Measurements from ENCODE around the gene ANKRD11.
"Not testable (repeated sequence)": the region's sequence is repeated elsewhere in the genome, so short reads cannot be mapped to it uniquely, and the experiment has no call there.

ANKRD11 gene

DNA sequence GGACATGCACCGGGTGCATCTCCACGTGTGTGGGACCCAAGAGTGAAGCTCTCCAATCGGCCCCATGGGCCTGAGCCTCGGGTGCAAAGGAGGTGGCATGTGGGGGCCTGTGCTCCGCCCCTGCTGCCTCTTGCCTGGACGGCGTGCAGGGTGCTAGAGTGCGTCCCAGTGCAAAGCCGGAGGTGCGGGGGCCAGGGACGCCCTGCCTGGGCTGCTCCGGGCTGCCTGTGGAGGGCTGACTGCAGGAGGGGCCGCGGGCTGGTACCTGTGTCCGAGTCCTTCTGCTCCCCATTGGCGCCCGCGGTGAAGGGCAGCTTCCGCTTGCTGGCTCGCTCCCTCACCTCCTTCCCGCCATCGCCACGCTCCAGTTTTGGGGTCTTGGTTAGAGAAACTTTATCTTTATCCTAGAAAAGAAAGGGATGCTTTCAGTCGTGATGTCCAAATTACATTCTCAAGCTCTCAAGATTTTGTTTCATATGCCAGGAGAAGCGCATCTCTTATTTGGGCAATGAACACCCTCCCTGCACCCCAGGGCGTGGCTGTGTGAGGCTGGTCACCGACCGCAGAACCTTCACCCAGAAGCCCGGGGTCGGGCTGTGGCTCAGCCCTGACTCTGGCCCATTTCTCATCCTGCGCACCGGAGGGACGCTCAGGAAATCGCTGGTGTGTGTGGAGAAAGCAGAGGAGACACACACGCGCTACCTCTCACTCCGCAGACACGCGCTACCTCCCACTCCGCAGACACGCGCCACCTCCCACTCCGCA is 185.2 kb downstream of the ANKRD11 start:
- in situ Hi-C loops (cut with HindIII; ENCODE audit: low sequenced_read_pairs) = no loop called here

DNA sequence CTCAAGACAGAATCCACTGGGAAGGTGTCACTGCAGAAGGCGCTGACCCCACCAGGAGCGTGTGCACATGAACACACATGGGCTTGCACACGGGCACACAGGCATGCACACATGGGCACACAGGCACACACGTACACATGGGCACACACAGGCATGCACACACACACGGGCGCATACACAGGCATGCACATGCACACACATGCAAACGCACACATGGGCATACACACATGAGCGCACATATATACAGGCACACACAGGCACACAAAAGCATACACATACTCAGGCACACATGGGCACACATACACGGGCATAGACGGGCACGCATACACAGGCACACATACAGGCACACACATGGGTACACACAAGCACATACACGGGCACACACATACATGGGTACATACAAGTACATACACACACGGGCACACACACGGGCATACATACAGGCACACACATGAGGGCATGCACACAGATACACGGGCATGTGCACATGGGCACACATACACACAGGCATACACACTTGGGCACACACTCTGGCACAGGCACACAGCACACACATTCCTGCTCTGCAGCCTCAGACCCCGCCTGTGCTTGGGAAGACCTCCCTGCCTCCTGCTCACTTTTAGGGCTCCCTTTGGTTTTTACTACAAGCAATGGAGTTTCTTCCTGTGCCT is 186.0 kb downstream of the ANKRD11 start:
- TF ChIP-seq, protein P1, sequence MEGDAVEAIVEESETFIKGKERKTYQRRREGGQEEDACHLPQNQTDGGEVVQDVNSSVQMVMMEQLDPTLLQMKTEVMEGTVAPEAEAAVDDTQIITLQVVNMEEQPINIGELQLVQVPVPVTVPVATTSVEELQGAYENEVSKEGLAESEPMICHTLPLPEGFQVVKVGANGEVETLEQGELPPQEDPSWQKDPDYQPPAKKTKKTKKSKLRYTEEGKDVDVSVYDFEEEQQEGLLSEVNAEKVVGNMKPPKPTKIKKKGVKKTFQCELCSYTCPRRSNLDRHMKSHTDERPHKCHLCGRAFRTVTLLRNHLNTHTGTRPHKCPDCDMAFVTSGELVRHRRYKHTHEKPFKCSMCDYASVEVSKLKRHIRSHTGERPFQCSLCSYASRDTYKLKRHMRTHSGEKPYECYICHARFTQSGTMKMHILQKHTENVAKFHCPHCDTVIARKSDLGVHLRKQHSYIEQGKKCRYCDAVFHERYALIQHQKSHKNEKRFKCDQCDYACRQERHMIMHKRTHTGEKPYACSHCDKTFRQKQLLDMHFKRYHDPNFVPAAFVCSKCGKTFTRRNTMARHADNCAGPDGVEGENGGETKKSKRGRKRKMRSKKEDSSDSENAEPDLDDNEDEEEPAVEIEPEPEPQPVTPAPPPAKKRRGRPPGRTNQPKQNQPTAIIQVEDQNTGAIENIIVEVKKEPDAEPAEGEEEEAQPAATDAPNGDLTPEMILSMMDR (IDR thresholded peaks at IDR 0.05; ENCODE audit: low read depth, low read length) = no peak
- DNase-seq (ENCODE audit: low read depth, low spot score) = no peak
- in situ Hi-C loops (cut with HindIII; ENCODE audit: low sequenced_read_pairs) = no loop called here
- H3K4me3 ChIP-seq (ENCODE audit: low read depth, low read length) = no peak overlapping the region

More for the DNA sequence above, 185.2 kb downstream of the ANKRD11 start:
- no peak overlapping the region for H3K4me3 ChIP-seq (ENCODE audit: low read depth, low read length)
- no peak for DNase-seq (ENCODE audit: low read depth, low spot score)
- TF ChIP-seq, protein P1 (IDR thresholded peaks at IDR 0.05; ENCODE audit: low read depth, low read length) = no peak

DNA sequence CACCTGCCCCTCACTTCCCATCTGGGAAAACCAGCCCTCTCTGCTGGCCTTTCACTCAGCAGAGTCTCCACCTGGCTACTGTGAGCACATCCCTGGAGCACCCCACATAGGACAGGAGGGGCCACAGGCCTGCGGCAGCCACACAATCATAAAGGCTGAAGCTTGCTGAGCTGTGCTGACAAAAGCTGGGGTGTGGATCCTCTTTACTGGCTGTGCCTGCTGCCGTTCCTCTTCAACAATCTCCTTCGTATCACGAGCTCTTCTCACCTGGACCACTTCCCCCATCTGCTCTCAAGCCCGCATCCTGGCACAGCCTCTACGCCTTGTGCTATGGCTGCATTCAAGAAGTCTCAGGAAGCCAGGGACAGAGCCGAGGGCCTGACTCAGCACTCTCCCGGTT is 186.7 kb downstream of the ANKRD11 start:
- TF ChIP-seq, protein P1 (IDR thresholded peaks at IDR 0.05; ENCODE audit: low read depth, low read length) = no peak
- in situ Hi-C loops (cut with HindIII; ENCODE audit: low sequenced_read_pairs) = no loop called here
- no peak for DNase-seq (ENCODE audit: low read depth, low spot score)
- no peak overlapping the region for H3K4me3 ChIP-seq (ENCODE audit: low read depth, low read length)

DNA sequence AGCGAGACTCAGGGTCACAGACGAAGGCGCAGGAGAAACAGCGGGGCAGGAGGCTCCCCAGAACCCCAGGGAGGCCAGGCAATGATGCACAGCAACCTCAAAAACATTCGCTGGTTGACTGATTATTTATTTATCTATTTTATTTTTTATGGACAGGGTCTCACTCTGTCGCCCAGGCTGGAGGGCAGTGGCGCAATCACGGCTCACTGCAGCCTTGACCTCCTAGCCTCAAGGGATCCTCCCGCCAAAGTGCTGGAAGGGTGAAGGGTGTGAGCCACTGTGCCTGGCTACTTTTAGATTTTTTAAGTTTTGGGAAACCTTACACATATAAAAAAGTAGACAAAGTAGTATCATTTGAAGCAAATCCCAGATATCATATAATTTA is 189.4 kb downstream of the ANKRD11 start:
- TF ChIP-seq, protein P1 (IDR thresholded peaks at IDR 0.05; ENCODE audit: low read depth, low read length) = no peak
- in situ Hi-C loops (cut with HindIII; ENCODE audit: low sequenced_read_pairs) = no loop called here
- no peak overlapping the region for H3K4me3 ChIP-seq (ENCODE audit: low read depth, low read length)
- no peak for DNase-seq (ENCODE audit: low read depth, low spot score)

DNA sequence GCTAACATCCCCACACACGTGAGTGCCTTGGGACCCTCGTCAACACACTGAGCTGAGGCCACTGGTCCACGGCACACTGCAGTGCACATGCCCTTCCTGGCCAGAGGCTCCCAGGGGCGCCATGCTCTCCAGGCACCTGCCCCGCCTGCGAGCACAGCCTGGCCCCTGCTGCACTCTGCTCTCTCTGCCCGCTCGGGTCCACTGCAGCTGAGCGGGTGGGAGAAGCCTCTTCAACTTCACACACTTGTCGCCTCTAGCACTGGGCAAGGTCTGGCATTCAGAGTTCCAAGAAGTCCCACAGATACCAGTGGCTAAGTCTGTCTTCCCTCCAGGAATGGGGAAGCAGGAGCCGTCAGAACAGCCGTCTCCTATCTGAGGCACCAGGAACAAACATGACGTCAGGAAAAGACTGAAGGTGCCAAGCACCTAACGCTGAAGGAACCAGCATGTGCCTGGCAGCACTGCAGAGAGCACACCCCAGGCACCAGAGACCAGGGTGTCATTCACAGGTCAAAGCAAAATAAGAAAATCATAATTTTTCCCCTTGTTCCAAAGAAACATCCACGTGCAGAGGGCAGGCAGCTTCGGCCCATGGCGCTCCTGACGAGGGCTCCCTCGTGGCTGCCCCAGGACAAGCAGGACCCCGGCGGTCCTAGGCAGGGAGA is 189.9 kb downstream of the ANKRD11 start:
- H3K4me3 ChIP-seq (ENCODE audit: low read depth, low read length) = no peak overlapping the region
- TF ChIP-seq, protein P1 (IDR thresholded peaks at IDR 0.05; ENCODE audit: low read depth, low read length) = no peak
- DNase-seq (ENCODE audit: low read depth, low spot score) = no peak
- in situ Hi-C loops (cut with HindIII; ENCODE audit: low sequenced_read_pairs) = no loop called here

DNA sequence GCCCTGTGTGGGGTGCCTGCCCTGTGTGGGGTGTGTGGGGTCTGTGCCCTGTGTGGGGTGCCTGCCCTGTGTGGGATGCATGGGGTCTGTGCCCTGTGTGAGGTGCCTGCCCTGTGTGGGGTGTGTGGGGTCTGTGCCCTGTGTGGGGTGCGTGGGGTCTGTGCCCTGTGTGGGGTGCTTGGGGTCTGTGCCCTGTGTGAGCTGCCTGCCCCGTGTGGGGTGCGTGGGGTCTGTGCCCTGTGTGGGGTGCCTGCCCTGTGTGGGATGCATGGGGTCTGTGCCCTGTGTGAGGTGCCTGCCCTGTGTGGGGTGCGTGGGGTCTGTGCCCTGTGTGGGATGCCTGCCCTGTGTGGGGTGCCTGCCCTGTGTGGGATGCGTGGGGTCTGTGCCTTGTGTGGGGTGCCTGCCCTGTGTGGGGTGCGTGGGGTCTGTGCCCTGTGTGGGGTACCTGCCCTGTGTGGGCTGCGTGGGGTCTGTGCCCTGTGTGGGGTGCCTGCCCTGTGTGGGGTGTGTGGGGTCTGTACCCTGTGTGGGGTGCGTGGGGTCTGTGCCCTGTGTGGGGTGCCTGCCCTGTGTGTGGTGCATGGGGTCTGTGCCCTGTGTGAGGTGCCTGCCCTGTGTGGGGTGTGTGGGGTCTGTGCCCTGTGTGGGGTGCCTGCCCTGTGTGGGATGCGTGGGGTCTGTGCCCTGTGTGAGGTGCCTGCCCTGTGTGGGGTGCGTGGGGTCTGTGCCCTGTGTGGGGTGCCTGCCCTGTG is 190.8 kb downstream of the ANKRD11 start:
- H3K4me3 ChIP-seq (ENCODE audit: low read depth, low read length); DNase-seq (ENCODE audit: low read depth, low spot score); in situ Hi-C loops (cut with HindIII; ENCODE audit: low sequenced_read_pairs): not testable (repeated sequence)

Measured in astrocyte of the spinal cord (primary cell).